GM12878 (cell line): Measurements from ENCODE around the gene MLN. TPM values are rescaled to one million over a fixed set of nuclear protein-coding genes. Genes with fewer than 3 reads are reported as not detected.

ENCODE experiments used
- ATF7 ChIP-seq: fragments of 450-650 bp; IDR thresholded peaks from 2 replicates; pipeline ENCODE4 v1.6.1; 2016; ENCODE audit warnings: low read depth, mild to moderate bottlenecking
- BACH1 ChIP-seq: fragments of 450-650 bp; IDR thresholded peaks from 2 replicates; pipeline ENCODE4 v1.6.1; 2017; ENCODE audit warnings: mild to moderate bottlenecking, borderline replicate concordance
- BHLHE40 ChIP-seq, 2 experiments: fragments of 450-650 bp in 1 of 2; IDR thresholded peaks; 2 replicates each; pipeline ENCODE4 v1.6.1; 2011 to 2017; ENCODE audit warnings: low read depth in 2 of 2, borderline replicate concordance in 1 of 2, improper control_type of control experiment in 1 of 2, low read length in 1 of 2, mild to moderate bottlenecking in 1 of 2
- CEBPZ ChIP-seq: fragments of 150-350 bp; IDR thresholded peaks from 2 replicates; pipeline ENCODE4 v1.6.1; 2016; ENCODE audit warnings: low read depth, low read length
- CREB1 ChIP-seq: IDR thresholded peaks from 2 replicates; pipeline ENCODE4 v1.6.1; 2012; ENCODE audit warnings: low read depth, mild to moderate bottlenecking, inconsistent platforms
- E2F8 ChIP-seq: fragments of 450-650 bp; IDR thresholded peaks from 2 replicates; pipeline ENCODE4 v1.6.1; 2018; ENCODE audit warnings: mild to moderate bottlenecking, low read depth, moderate library complexity; ENCODE audit not compliant: partially characterized antibody
- MTA2 ChIP-seq: fragments of 450-650 bp; IDR thresholded peaks from 2 replicates; pipeline ENCODE4 v1.6.1; 2016; ENCODE audit warnings: low read depth, mild to moderate bottlenecking, moderate library complexity
- NBN ChIP-seq: fragments of 450-650 bp; IDR thresholded peaks from 2 replicates; pipeline ENCODE4 v1.6.1; 2016
- POLR2A ChIP-seq: IDR thresholded peaks from 2 replicates; pipeline ENCODE4 v1.6.1; 2011; ENCODE audit warnings: low read depth, mild to moderate bottlenecking, low read length
- POLR2AphosphoS5 ChIP-seq: IDR thresholded peaks from 2 replicates; pipeline ENCODE4 v1.6.1; 2011; ENCODE audit warnings: mild to moderate bottlenecking, low read length, inconsistent platforms
- RUNX3 ChIP-seq: IDR thresholded peaks from 2 replicates; pipeline ENCODE4 v1.6.1; 2012; ENCODE audit warnings: low read length, inconsistent platforms
- TCF3 ChIP-seq: IDR thresholded peaks from 2 replicates; pipeline ENCODE4 v1.6.1; 2012; ENCODE audit warnings: low read depth, mild to moderate bottlenecking, low read length, borderline replicate concordance; ENCODE audit not compliant: insufficient read depth
- ZBTB11 ChIP-seq: fragments of 450-650 bp; formaldehyde crosslinking; IDR thresholded peaks from 2 replicates; pipeline ENCODE4 v1.5.0; 2022; ENCODE audit warnings: mild to moderate bottlenecking, missing genetic modification characterization
- ZBTB33 ChIP-seq: fragments of 450-650 bp; IDR thresholded peaks from 2 replicates; pipeline ENCODE4 v1.6.1; 2017; ENCODE audit warnings: mild to moderate bottlenecking
- polyA plus RNA-seq, 11 experiments: library from polyadenylated mRNA; depleted of rRNA in 4 of 11; unstranded in 6 of 11; stranded (reverse) in 5 of 11; fragments of >200 nt; fragmentation: Nextera tagmentation in 4 of 11; fragmentation: Illumina TruSeq in 1 of 11; extraction: Ambion mirVana in 4 of 11; extraction: Trizol in 1 of 11; gene quantifications; 1 replicate in 1 of 11; 2 replicates in 10 of 11; pipeline versions ENCODE4 v1.2.1 to v1.2.3, GENCODE V29; 2011 to 2016; ENCODE audit warnings: inconsistent platforms in 2 of 11, missing spikeins in 2 of 11, low read depth in 1 of 11
- total RNA-seq, 4 experiments: library from RNA; depleted of rRNA in 3 of 4; stranded (reverse); fragments of >200 nt in 3 of 4; fragmentation: Illumina TruSeq in 1 of 4; extraction: Trizol in 1 of 4; gene quantifications; 2 replicates each; pipeline versions ENCODE4 v1.2.1 to v1.2.3, GENCODE V29; 2013 to 2021
- TF ChIP-seq, protein P1 (sequence below): fragments of 450-650 bp; IDR thresholded peaks from 2 replicates; pipeline ENCODE4 v1.6.1; 2016; ENCODE audit warnings: mild to moderate bottlenecking

MLN gene
- total and polyA plus RNA-seq, 10 of the 15 experiments (the other 5 are each of a cell fraction or from before 2014, with no cell fraction given) = not detected

DNA sequence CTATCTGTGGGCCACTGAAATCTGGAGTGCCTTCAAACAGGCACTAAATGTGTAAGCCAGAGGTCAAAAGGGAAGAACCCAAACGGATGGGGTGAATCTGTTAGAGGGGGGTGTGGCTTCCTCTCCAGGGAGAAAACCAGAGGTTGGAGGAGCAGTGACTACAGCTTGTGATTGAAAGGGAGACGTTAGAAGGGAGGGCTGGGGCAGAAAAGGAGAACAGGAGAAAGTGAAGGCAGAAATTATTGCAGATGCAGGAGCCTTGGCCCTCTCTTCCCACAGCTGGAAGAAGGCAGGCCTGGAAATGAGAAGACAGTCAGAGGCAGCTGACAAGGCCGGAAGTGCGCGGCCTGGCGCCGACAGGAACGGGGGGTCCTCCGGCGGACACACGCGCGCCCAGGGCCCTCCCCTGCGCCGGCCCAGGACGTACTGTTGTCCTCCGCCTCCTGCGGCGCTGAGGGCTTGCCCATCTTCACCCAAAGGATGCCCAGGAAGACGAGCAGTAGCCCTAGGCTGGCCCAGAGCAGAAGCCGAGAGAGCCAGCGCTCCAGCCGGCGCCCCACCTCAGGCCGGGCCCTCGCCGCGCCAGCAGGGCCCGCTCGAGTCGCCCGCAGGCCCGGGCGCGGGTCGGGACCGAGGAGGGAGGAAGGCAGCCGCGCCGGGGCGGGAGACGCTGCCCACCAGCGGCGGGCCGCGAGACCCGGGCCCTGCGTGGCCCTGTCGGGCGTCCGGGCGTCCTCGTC, 15.7 kb downstream of the MLN start (continued):
- 0 out of 2 replicates have a peak, but pooled peaks have one; percentile 12 for TF ChIP-seq TCF3
- peak; percentile 70; the same call in 1 of the 2 replicates for TF ChIP-seq NBN
- TF ChIP-seq POLR2A = peak; percentile 77
- TF ChIP-seq ATF7 = 0 out of 2 replicates have a peak, but pooled peaks have one; percentile 25
- no peak for TF ChIP-seq MTA2
- no peak for TF ChIP-seq ZBTB33
- peak; percentile 54; the same call in 1 of the 2 replicates for TF ChIP-seq ZBTB11 (CRISPR knock-in tag)
- TF ChIP-seq CREB1 = 0 out of 2 replicates have a peak, but pooled peaks have one; percentile 27
- peak; percentile 18; the same call in 1 of the 2 replicates for TF ChIP-seq POLR2AphosphoS5
- peak in 1 of 2 experiments; percentile 26; a peak in 1 of 4 replicates for TF ChIP-seq BHLHE40 (IDR thresholded peaks at IDR 0.05; ENCODE audit: borderline replicate concordance in 1 of 2, low read depth in 2 of 2, low read length in 1 of 2)
- no peak for TF ChIP-seq E2F8
- peak; percentile 68; the same call in 1 of the 2 replicates for TF ChIP-seq RUNX3
- TF ChIP-seq, protein P1, sequence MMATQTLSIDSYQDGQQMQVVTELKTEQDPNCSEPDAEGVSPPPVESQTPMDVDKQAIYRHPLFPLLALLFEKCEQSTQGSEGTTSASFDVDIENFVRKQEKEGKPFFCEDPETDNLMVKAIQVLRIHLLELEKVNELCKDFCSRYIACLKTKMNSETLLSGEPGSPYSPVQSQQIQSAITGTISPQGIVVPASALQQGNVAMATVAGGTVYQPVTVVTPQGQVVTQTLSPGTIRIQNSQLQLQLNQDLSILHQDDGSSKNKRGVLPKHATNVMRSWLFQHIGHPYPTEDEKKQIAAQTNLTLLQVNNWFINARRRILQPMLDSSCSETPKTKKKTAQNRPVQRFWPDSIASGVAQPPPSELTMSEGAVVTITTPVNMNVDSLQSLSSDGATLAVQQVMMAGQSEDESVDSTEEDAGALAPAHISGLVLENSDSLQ = peak; percentile 93
- TF ChIP-seq BACH1 = peak; percentile 10; the same call in 1 of the 2 replicates
- no peak for TF ChIP-seq CEBPZ
